GM23338 (cell line): ENCODE data around the gene GPHA2.

Experiments
- EZH2 ChIP-seq: fragments of 200-600 bp; sonication (generic); IDR thresholded peaks from one replicate; pipeline ENCODE4 v1.8.0; 2017; ENCODE audit warnings: antibody characterized with exemption, mild to moderate bottlenecking, low read depth; ENCODE audit not compliant: unreplicated experiment
- EZH2phosphoT487 ChIP-seq: fragments of 200-600 bp; sonication (generic); IDR thresholded peaks from one replicate; pipeline ENCODE4 v1.8.1; 2018; ENCODE audit warnings: antibody characterized with exemption; ENCODE audit not compliant: unreplicated experiment
- JUNB ChIP-seq: IDR thresholded peaks from one replicate; pipeline ENCODE4 v1.6.1; 2016; ENCODE audit warnings: antibody characterized with exemption; ENCODE audit not compliant: unreplicated experiment
- NANOG ChIP-seq: IDR thresholded peaks from 2 replicates; pipeline ENCODE4 v1.6.1; 2016; ENCODE audit warnings: antibody characterized with exemption, borderline replicate concordance
- POLR2AphosphoS5 ChIP-seq: IDR thresholded peaks from 2 replicates; pipeline ENCODE4 v1.6.1; 2016; ENCODE audit warnings: antibody characterized with exemption, low read depth
- TF ChIP-seq, protein P1 (sequence below), 2 experiments: fragments of 200-600 bp in 1 of 2; sonication (generic) in 1 of 2; conservative IDR thresholded peaks; 2 replicates each; pipeline versions ENCODE4 v1.5.1 to v1.6.1; 2016 to 2017; ENCODE audit warnings: antibody characterized with exemption in 2 of 2, low read depth in 2 of 2, mild to moderate bottlenecking in 2 of 2, moderate library complexity in 1 of 2
- TF ChIP-seq, protein P2 (sequence below): IDR thresholded peaks from one replicate; pipeline ENCODE4 v1.6.1; 2018; ENCODE audit warnings: antibody characterized with exemption; ENCODE audit not compliant: unreplicated experiment

DNA sequence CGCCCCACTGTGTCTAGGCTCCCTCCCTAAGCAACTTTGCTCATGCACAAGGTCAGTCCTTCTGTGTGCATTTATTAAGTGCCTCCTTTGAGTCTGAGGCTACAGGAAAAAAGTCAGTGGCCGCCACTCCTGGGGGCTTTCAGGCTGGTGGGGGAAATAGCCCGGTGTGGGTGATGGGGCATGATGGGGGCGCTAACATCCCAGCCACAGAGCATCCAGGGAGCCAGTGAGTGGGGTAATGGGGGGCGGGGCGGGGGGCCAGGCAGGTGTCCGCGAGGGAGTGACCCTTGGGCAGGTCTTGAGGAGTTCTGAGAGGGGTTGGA is 47.3 kb downstream of the GPHA2 start:
- TF ChIP-seq, protein P1, sequence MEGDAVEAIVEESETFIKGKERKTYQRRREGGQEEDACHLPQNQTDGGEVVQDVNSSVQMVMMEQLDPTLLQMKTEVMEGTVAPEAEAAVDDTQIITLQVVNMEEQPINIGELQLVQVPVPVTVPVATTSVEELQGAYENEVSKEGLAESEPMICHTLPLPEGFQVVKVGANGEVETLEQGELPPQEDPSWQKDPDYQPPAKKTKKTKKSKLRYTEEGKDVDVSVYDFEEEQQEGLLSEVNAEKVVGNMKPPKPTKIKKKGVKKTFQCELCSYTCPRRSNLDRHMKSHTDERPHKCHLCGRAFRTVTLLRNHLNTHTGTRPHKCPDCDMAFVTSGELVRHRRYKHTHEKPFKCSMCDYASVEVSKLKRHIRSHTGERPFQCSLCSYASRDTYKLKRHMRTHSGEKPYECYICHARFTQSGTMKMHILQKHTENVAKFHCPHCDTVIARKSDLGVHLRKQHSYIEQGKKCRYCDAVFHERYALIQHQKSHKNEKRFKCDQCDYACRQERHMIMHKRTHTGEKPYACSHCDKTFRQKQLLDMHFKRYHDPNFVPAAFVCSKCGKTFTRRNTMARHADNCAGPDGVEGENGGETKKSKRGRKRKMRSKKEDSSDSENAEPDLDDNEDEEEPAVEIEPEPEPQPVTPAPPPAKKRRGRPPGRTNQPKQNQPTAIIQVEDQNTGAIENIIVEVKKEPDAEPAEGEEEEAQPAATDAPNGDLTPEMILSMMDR (conservative IDR thresholded peaks at IDR 0.05; ENCODE audit: low read depth in 2 of 2) = no peak
- TF ChIP-seq POLR2AphosphoS5 (no peak), EZH2 (no peak), JUNB (no peak), NANOG (no peak), EZH2phosphoT487 (no peak)
- TF ChIP-seq, protein P2, sequence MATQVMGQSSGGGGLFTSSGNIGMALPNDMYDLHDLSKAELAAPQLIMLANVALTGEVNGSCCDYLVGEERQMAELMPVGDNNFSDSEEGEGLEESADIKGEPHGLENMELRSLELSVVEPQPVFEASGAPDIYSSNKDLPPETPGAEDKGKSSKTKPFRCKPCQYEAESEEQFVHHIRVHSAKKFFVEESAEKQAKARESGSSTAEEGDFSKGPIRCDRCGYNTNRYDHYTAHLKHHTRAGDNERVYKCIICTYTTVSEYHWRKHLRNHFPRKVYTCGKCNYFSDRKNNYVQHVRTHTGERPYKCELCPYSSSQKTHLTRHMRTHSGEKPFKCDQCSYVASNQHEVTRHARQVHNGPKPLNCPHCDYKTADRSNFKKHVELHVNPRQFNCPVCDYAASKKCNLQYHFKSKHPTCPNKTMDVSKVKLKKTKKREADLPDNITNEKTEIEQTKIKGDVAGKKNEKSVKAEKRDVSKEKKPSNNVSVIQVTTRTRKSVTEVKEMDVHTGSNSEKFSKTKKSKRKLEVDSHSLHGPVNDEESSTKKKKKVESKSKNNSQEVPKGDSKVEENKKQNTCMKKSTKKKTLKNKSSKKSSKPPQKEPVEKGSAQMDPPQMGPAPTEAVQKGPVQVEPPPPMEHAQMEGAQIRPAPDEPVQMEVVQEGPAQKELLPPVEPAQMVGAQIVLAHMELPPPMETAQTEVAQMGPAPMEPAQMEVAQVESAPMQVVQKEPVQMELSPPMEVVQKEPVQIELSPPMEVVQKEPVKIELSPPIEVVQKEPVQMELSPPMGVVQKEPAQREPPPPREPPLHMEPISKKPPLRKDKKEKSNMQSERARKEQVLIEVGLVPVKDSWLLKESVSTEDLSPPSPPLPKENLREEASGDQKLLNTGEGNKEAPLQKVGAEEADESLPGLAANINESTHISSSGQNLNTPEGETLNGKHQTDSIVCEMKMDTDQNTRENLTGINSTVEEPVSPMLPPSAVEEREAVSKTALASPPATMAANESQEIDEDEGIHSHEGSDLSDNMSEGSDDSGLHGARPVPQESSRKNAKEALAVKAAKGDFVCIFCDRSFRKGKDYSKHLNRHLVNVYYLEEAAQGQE = no peak
